IPS-11a (cell line): ENCODE results near the gene LDB3.
A peak's percentile ranks its signal among the peaks of the same experiment; 100 is the strongest.

Experiments used
- H3K4me3 ChIP-seq: one replicate; pipeline ENCODE4 v1.5.1; 2013; ENCODE audit warnings: low read depth, low read length, control low read depth

Gene LDB3

GRCh38 chr10:86757113-86757972 is 89.0 kb downstream of the LDB3 start:
- H3K4me3 ChIP-seq: peak overlapping the region; percentile 88

GRCh38 chr10:86758189-86759072 is 90.1 kb downstream of the LDB3 start:
- peak overlapping the region; percentile 88 for H3K4me3 ChIP-seq

DNA sequence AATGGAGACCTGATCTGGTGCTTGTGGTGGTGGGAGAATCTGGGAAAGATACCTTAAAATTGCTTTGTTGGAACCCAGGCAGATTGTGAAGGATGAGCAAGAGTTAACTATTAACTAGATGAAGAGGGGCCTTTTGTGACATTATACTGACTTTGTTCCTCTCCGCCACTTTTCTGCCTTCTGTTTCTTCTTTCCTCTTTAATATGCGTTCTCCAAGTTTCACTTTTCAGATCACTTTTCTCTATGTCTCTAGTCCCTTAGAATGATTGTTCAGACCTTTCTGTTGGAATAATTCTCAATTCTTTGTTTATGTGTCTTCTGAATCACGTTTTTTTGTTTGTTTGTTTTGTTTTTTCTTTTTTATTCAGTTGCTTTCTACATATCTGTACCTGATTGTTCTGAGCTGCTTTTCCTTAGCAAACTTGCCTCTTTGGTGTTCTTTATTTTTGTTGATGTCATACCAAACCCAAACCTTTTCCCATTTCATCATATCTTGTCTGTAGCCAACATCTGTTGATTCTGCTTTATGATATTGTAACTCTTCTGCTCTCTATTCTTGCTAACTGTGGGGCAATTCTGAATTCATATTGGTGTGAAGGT is 90.9 kb downstream of the LDB3 start:
- H3K4me3 ChIP-seq: peak overlapping the region; percentile 88

GRCh38 chr10:86763404-86763803 is 95.1 kb downstream of the LDB3 start:
- no peak overlapping the region for H3K4me3 ChIP-seq

DNA sequence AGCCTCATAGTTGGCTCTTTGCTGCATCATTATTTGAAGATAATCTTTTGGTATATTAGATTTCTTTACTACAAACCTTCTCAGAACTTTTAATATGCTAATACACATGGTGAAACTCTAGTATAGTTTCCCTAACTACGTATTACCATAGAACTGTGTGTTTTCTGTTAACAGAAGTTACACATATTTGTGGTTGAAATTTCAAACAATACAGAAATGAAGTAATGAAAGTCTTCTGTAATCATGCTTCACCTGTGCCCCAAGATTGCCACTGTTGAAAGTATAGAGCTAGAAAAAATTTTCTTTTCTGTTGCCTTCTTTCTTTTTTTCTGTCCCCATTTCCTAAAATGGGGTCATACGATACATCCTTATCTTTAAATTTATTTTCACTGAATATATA is 97.2 kb downstream of the LDB3 start:
- no peak overlapping the region for H3K4me3 ChIP-seq

- H3K4me3 ChIP-seq: no peak overlapping the region
Measured at GRCh38 chr10:86768412-86769062, 100.2 kb downstream of the LDB3 start.

DNA sequence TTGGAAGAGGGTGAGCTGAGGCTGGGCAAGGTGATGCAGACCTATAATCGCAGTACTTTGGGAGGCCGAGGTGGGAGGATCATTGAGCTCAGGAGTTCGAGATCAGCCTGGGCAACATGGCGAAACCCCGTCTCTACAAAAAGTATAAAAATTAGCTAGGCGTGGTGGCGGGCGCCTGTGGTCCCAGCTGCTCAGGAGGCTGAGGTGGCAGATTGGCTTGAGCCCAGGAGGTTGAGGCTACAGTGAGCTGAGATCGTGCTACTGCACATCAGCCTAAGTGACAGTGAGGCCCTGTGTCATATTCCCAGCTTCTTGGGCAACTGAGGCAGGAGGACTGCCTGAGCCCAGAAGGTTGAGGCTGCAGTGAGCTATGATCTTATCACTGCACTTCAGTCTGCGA is 101.7 kb downstream of the LDB3 start:
- no peak overlapping the region for H3K4me3 ChIP-seq

DNA sequence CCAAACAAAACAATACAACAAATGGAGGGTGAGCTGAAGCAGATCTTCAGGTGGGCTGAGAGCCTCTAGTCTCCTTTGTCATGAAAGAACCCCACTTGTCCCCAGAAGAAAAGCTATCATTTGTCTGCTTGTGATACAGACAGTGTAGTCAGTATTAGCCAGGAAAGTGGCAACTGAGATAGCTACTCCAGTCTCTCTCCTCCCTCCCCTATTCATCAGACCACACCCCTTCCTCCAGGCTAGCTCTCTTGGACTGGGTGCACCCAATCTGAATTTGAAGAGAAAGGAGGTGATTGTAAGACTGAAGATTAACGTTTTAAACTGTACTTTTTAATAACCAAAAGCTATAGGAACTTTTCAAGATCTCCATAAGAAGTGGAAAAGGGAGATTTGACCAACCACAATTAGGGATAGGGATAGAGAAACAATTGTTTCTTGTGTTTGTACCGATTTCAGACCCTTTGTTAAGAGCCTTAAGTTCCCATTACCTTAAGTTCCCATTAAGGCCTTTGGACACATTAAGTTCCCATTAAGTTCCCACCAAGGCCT is 102.2 kb downstream of the LDB3 start:
- H3K4me3 ChIP-seq: no peak overlapping the region

- H3K4me3 ChIP-seq: no peak overlapping the region
Measured at GRCh38 chr10:86773498-86773897, 105.2 kb downstream of the LDB3 start.

GRCh38 chr10:86775056-86775869 is 107.0 kb downstream of the LDB3 start:
- no peak overlapping the region for H3K4me3 ChIP-seq

- H3K4me3 ChIP-seq: no peak overlapping the region
Measured at GRCh38 chr10:86775870-86776180, 107.5 kb downstream of the LDB3 start.

- H3K4me3 ChIP-seq: no peak overlapping the region
Measured at GRCh38 chr10:86779220-86780017, 111.1 kb downstream of the LDB3 start.

DNA sequence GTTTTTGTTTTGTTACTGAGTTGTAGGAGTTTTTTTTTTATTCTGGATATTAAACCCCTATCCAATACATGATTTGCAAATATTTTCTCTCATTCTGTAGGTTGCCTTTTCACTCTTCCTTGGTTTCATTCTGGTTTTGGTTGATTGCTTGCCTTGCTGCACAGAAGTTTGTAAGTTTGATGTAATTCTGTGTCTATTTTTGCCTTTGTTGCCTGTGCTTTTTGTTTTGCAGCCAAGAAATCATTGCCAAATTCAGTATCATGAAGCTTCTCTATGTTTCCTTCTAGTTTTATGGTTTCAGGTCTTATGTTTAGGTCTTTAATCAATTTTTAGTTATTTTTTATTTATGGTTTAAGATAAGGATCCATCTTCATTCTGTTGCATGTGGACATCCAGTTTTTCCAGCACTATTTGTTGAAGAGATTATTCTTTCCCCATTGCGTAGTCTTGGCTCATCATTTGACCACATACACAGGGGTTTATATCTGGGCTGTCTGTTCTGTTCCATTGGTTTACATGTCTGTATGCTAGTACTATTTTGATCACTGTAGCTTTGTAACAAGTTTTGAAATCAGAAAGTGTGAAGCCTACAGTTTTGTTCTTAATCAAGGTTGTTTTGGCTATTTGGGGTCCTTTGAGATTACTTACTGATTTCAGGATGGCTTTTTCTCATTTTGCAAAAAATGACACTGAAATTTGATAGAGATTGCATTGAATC is 114.5 kb downstream of the LDB3 start:
- H3K4me3 ChIP-seq: no peak overlapping the region

DNA sequence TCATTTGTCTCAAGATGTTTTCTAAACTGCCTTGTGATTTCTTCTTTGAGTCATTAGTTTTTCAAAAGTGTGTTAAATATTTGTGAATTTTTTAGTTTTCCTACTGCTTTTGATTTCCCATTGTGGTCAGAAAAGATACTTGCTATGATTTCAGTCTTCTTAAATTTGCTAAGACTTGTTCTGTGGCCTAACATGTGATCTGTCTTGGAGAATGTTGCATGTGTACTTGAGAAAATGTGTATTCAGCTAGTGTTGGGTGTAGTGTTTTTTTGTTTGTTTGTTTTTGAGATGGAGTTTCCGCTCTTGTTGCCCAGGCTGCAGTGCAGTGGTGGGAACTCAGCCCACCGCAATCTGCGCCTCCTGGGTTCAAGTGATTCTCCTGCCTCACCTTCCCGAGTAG is 116.7 kb downstream of the LDB3 start:
- H3K4me3 ChIP-seq: no peak overlapping the region
